CD4-positive, alpha-beta memory T cell (primary cell): ENCODE data around the gene SNRPA. TPM values are rescaled to one million over a fixed set of nuclear protein-coding genes. Genes with fewer than 3 reads are reported as not detected.

Source experiments
- CTCF ChIA-PET: fragments of 350-600 bp; sonication (Branson Sonifier 250); formaldehyde crosslinking; loops from one replicate; lab custom pipeline; 2021; ENCODE audit warnings: inconsistent platforms; ENCODE audit not compliant: partially characterized antibody; lab: Charles Lee
- POLR2A ChIA-PET: fragments of 350-600 bp; sonication (Branson Sonifier 250); formaldehyde crosslinking; loops from one replicate; lab custom pipeline; 2021; ENCODE audit not compliant: partially characterized antibody; lab: Charles Lee
- DNase-seq, 5 donors: peaks; one replicate each; pipeline versions ENCODE4 v3.0.0 to v3.0.0-alpha.2; 2020 to 2022; ENCODE audit warnings: mixed read lengths in 1 of 5
- H3K27ac ChIP-seq: one replicate; pipeline ENCODE4 v1.7.0; 2013; ENCODE audit warnings: low read depth, low read length
- H3K27me3 ChIP-seq: 2 replicates; pipeline ENCODE4 v1.7.0; 2013; ENCODE audit warnings: mild to moderate bottlenecking, low read length, moderate library complexity; ENCODE audit not compliant: insufficient read depth
- H3K36me3 ChIP-seq: 2 replicates; pipeline ENCODE4 v1.7.0; 2013; ENCODE audit warnings: mild to moderate bottlenecking, low read length, moderate library complexity; ENCODE audit not compliant: insufficient read depth
- H3K4me1 ChIP-seq: 2 replicates; pipeline ENCODE4 v1.7.0; 2013; ENCODE audit warnings: mild to moderate bottlenecking, low read length, moderate library complexity; ENCODE audit not compliant: insufficient read depth
- H3K4me3 ChIP-seq, 2 donors: one replicate each; pipeline ENCODE4 v1.7.0; 2013; ENCODE audit warnings: low read length in 2 of 2, mild to moderate bottlenecking in 1 of 2
- H3K9me3 ChIP-seq, 2 donors: one replicate each; pipeline ENCODE4 v1.7.0; 2013; ENCODE audit warnings: low read length in 2 of 2, control low read depth in 1 of 2; ENCODE audit not compliant: control insufficient read depth in 1 of 2
- H3K27ac Mint-ChIP-seq, 7 donors: one replicate each; pipeline ENCODE4 v1.8.0; 2020 to 2021; ENCODE audit warnings: mixed read lengths in 7 of 7, mild to moderate bottlenecking in 6 of 7, inconsistent platforms in 3 of 7, moderate library complexity in 3 of 7
- H3K27me3 Mint-ChIP-seq, 2 donors: one replicate each; pipeline ENCODE4 v1.8.0; 2020 to 2021; ENCODE audit warnings: mixed read lengths in 2 of 2
- H3K36me3 Mint-ChIP-seq, 2 donors: one replicate each; pipeline ENCODE4 v1.8.0; 2020 to 2021; ENCODE audit warnings: mixed read lengths in 2 of 2, inconsistent platforms in 1 of 2, mild to moderate bottlenecking in 1 of 2
- H3K4me1 Mint-ChIP-seq, 4 donors: one replicate each; pipeline ENCODE4 v1.8.0; 2020 to 2021; ENCODE audit warnings: mixed read lengths in 4 of 4, mild to moderate bottlenecking in 1 of 4
- H3K4me3 Mint-ChIP-seq, 8 donors: one replicate each; pipeline ENCODE4 v1.8.0; 2020 to 2021; ENCODE audit warnings: mixed read lengths in 8 of 8, mild to moderate bottlenecking in 7 of 8, moderate library complexity in 6 of 8, inconsistent platforms in 3 of 8
- H3K9me3 Mint-ChIP-seq, 8 donors: one replicate each; pipeline ENCODE4 v1.8.0; 2020 to 2021; ENCODE audit warnings: mixed read lengths in 8 of 8, mild to moderate bottlenecking in 5 of 8, inconsistent platforms in 3 of 8, moderate library complexity in 1 of 8
- intact Hi-C: fragments of 100-400 bp; cut with micrococcal nuclease; formaldehyde crosslinking; loops from one replicate; pipeline ENCODE4 v1.15.1; 2023
- polyA plus RNA-seq, 2 donors: library from polyadenylated mRNA; unstranded; fragments of 300-500 nt; fragmentation: Illumina TruSeq; gene quantifications; one replicate each; pipeline ENCODE4 v1.2.3, GENCODE V29; 2021
- total RNA-seq, 2 experiments: library from RNA; stranded (reverse); gene quantifications; one replicate each; pipeline ENCODE4 v1.2.3, GENCODE V29; 2021

SNRPA gene
- total and polyA plus RNA-seq, 4 experiments from 2014 or later = 48.8 to 95.7 (median 78.6) TPM

- H3K36me3 ChIP-seq = peaks cover 32% of the 10 kb centered on the region
- peak overlapping the region; percentile 68 to 94 (median 84) for H3K4me3 Mint-ChIP-seq
- DNase-seq = peak in 2 of 5 donors; percentile 18 to 23
- peak overlapping the region; percentile 82 to 93 (median 86) for H3K27ac Mint-ChIP-seq
- H3K4me1 Mint-ChIP-seq = peaks cover 37 to 77% (median 52%) of the 10 kb centered on the region in 4 donors
- peaks cover 57% of the 10 kb centered on the region for H3K4me1 ChIP-seq
- H3K27ac ChIP-seq = peak overlapping the region; percentile 54
- H3K9me3 Mint-ChIP-seq = peaks cover 0 to 2% (median 0%) of the 10 kb centered on the region in 8 donors
- peaks cover 27 to 58% of the 10 kb centered on the region in 2 donors for H3K36me3 Mint-ChIP-seq
- H3K27me3 ChIP-seq = no peaks in the 10 kb centered on the region
- ChIA-PET POLR2A (interaction anchor here (1.1 to 9.9 kb wide), 7 partner anchors 12 to 92 kb away, joined by 3 to 142 read pairs (median 13); partner anchors contain the start of genes COQ8B, EGLN2 and RAB4B), CTCF (interaction anchor here (0.8 to 3.2 kb wide), 6 partner anchors 10 to 65 kb away, joined by 3 to 14 read pairs (median 7); partner anchors contain the start of gene RAB4B)
- no peaks in the 10 kb centered on the region for H3K9me3 ChIP-seq
- intact Hi-C loops = loop anchor here (5.0 kb wide), 1 partner anchor 312 kb away; the partner anchor contains the start of gene SERTAD3
- H3K27me3 Mint-ChIP-seq = no peaks in the 10 kb centered on the region
- H3K4me3 ChIP-seq = peak overlapping the region; percentile 28 to 68
Observed at GRCh38 chr19:40754611-40755247, 3.7 kb downstream of the SNRPA start.

DNA sequence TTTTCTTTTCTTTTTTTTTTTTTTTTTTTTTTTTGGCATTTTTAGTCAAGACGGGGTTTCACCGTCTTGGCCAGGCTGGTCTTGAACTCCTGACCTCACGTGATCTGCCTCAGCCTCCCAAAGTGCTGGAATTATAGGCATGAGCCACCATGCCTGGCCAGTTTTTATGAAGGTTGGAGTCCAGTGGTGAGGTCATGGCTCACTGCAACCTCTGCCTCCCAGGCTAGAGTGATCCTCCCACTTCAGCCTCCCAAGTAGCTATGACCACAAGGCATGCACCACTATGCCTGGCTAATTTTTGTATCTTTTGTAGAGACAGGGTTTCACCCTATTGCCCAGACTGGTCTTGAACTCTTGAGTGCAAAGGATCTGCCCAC lies 4.2 kb downstream of the SNRPA start:
- H3K4me1 Mint-ChIP-seq = peaks cover 32 to 74% (median 49%) of the 10 kb centered on the region in 4 donors
- H3K36me3 ChIP-seq = peaks cover 38% of the 10 kb centered on the region
- H3K27me3 Mint-ChIP-seq = no peaks in the 10 kb centered on the region
- intact Hi-C loops = no loop called here
- no peaks in the 10 kb centered on the region for H3K9me3 ChIP-seq
- peaks cover 53% of the 10 kb centered on the region for H3K4me1 ChIP-seq
- H3K27me3 ChIP-seq = no peaks in the 10 kb centered on the region
- CTCF ChIA-PET = interaction anchor here (0.8 to 3.2 kb wide), 6 partner anchors 11 to 64 kb away, joined by 3 to 14 read pairs (median 7); partner anchors contain the start of gene RAB4B
- H3K9me3 Mint-ChIP-seq = peaks cover 0 to 2% (median 0%) of the 10 kb centered on the region in 8 donors
- peaks cover 31 to 63% of the 10 kb centered on the region in 2 donors for H3K36me3 Mint-ChIP-seq
- H3K27ac ChIP-seq = peak overlapping the region; percentile 54
- POLR2A ChIA-PET = interaction anchor here (1.2 to 9.9 kb wide), 5 partner anchors 12 to 50 kb away, joined by 3 to 142 read pairs (median 19); partner anchors contain the start of genes COQ8B, EGLN2 and RAB4B
- peak overlapping the region in 1 of 2 donors; percentile 28 for H3K4me3 ChIP-seq
- no peak for DNase-seq
- H3K27ac Mint-ChIP-seq = peak overlapping the region; percentile 65 to 93 (median 83)
- H3K4me3 Mint-ChIP-seq = peak overlapping the region; percentile 68 to 94 (median 81)

DNA sequence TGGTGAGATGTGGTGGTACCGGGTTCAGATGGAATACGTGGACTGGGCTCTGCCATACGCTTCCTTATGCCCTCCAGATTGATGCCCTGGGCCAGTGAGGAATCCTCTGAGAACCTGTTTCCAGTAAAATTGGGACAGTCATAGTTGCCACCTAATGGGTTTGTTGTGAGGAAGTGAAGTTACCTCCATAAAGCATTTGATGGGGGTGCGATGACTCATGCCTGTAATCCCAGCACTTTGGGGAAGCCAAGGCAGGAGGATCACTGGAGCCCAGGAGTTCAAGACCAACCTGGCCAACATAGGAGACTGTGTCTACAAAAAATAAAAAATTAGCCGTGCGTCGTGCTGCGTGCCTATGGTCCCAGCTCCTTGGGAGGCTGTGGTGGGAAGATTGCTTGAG lies 4.8 kb downstream of the SNRPA start:
- Mint-ChIP-seq H3K36me3 (peaks cover 36 to 63% of the 10 kb centered on the region in 2 donors), H3K27me3 (no peaks in the 10 kb centered on the region), H3K4me3 (peak overlapping the region; percentile 30 to 94 (median 78)), H3K27ac (peak overlapping the region; percentile 65 to 93 (median 83)), H3K9me3 (no peaks in the 10 kb centered on the region), H3K4me1 (peaks cover 31 to 69% (median 51%) of the 10 kb centered on the region in 4 donors)
- ChIA-PET POLR2A (interaction anchor here (3.7 to 9.9 kb wide), 4 partner anchors 11 to 50 kb away, joined by 13 to 142 read pairs (median 76); partner anchors contain the start of genes EGLN2 and RAB4B), CTCF (interaction anchor here (0.7 to 3.2 kb wide), 6 partner anchors 12 to 93 kb away, joined by 3 to 14 read pairs (median 7); partner anchors contain the start of gene RAB4B)
- Histone ChIP-seq H3K9me3 (no peaks in the 10 kb centered on the region), H3K36me3 (peaks cover 43% of the 10 kb centered on the region), H3K4me3 (no peak overlapping the region), H3K4me1 (peaks cover 53% of the 10 kb centered on the region), H3K27me3 (no peaks in the 10 kb centered on the region), H3K27ac (peak overlapping the region; percentile 54)
- DNase-seq = no peak
- intact Hi-C loops = no loop called here

DNA sequence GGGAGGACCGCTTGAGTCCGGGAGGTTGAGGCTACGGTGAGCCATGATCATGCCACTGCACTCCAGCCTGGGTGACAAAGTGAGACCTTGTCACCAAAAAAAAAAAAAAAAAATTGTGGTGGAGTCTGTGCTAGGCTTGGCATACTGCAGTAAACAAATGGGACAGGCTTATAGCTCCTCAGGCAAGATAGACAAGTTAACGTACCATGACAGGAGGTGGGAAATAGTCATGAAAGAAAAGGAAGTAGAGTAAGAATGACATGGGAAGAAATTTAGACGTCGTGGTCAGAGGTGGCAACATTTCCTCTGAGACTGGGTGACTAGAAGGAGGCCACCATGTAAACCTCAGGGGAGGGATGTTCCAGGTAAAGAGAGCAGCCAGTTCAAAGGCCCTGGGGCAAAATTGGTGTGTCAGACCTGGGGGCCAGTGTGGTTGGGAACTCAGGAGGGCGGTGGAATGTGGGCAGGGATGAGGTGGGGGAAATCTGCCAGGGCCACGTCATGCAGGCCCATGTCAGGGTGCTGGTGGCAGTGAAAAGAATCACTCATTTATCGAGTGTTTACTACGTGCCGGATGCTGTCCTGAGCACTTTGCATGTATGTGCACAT lies 5.6 kb downstream of the SNRPA start:
- H3K27ac ChIP-seq = peak overlapping the region; percentile 54
- intact Hi-C loops = no loop called here

DNA sequence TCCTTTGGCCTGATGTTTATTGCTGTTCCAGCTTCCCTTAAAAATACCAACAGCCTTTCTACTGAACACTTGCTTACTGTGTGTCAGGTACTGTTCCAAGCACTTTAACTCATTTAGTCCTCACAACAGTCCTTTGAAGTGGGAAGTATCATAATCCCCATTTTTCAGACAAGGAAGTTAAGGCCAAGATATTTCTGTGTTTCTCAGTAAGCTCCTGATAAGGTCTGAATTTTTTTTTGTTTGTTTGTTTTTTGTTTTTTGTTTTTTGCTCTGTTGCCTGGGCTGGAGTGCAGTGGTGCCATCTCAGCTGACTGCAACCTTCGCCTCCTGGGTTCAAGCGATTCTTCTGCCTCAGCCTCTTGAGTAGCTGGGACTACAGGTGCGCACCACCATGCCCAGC lies 7.5 kb downstream of the SNRPA start:
- POLR2A ChIA-PET = interaction anchor here (1.1 to 9.9 kb wide), 3 partner anchors 19 to 47 kb away, joined by 5 to 142 read pairs (median 133); partner anchors contain the start of genes EGLN2 and RAB4B
- Histone ChIP-seq H3K27ac (no peak overlapping the region), H3K27me3 (no peaks in the 10 kb centered on the region), H3K9me3 (no peaks in the 10 kb centered on the region), H3K36me3 (peaks cover 69% of the 10 kb centered on the region), H3K4me1 (peaks cover 36% of the 10 kb centered on the region), H3K4me3 (no peak overlapping the region)
- DNase-seq = no peak
- peak overlapping the region in 3 of 7 donors; percentile 27 to 73 (median 68) for H3K27ac Mint-ChIP-seq
- H3K4me3 Mint-ChIP-seq = no peak overlapping the region
- CTCF ChIA-PET = interaction anchor here (0.6 to 1.1 kb wide), 4 partner anchors 16 to 62 kb away, joined by 3 to 4 read pairs (median 3); partner anchors contain the start of gene EGLN2
- H3K36me3 Mint-ChIP-seq = peaks cover 59 to 70% of the 10 kb centered on the region in 2 donors
- intact Hi-C loops = no loop called here
- no peaks in the 10 kb centered on the region for H3K9me3 Mint-ChIP-seq
- H3K4me1 Mint-ChIP-seq = peaks cover 30 to 60% (median 39%) of the 10 kb centered on the region in 4 donors
- no peaks in the 10 kb centered on the region for H3K27me3 Mint-ChIP-seq

More for the DNA sequence above, 5.6 kb downstream of the SNRPA start:
- H3K36me3 Mint-ChIP-seq = peaks cover 40 to 60% of the 10 kb centered on the region in 2 donors
- no peaks in the 10 kb centered on the region for H3K9me3 Mint-ChIP-seq
- Histone ChIP-seq H3K4me1 (peaks cover 49% of the 10 kb centered on the region), H3K27me3 (no peaks in the 10 kb centered on the region), H3K4me3 (no peak overlapping the region), H3K36me3 (peaks cover 50% of the 10 kb centered on the region), H3K9me3 (no peaks in the 10 kb centered on the region)
- POLR2A ChIA-PET = interaction anchor here (3.7 to 9.9 kb wide), 4 partner anchors 10 to 49 kb away, joined by 13 to 142 read pairs (median 76); partner anchors contain the start of genes EGLN2 and RAB4B
- H3K4me1 Mint-ChIP-seq = peaks cover 31 to 71% (median 48%) of the 10 kb centered on the region in 4 donors
- CTCF ChIA-PET = interaction anchor here (0.7 to 3.2 kb wide), 5 partner anchors 17 to 93 kb away, joined by 3 to 14 read pairs (median 10); partner anchors contain the start of gene RAB4B
- H3K27me3 Mint-ChIP-seq = no peaks in the 10 kb centered on the region
- peak in 2 of 5 donors; percentile 15 to 57 for DNase-seq
- H3K27ac Mint-ChIP-seq = peak overlapping the region; percentile 8 to 93 (median 78)
- peak overlapping the region; percentile 3 to 82 (median 36) for H3K4me3 Mint-ChIP-seq

DNA sequence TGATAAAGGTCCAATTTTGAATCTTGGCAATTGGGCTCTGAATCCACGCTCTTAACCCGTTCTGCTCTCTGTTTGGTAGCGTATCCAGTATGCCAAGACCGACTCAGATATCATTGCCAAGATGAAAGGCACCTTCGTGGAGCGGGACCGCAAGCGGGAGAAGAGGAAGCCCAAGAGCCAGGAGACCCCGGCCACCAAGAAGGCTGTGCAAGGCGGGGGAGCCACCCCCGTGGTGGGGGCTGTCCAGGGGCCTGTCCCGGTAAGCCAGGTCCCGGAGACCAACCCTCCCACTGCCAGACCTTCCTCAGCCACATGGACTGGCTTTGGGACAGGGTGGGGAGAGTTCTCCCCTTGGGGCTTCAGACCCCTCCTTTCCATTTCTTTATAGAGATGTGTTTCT lies 8.3 kb downstream of the SNRPA start:
- Mint-ChIP-seq H3K27ac (peak overlapping the region in 1 of 7 donors; percentile 64), H3K4me3 (no peak overlapping the region), H3K36me3 (peaks cover 65 to 76% of the 10 kb centered on the region in 2 donors), H3K4me1 (peaks cover 33 to 61% (median 41%) of the 10 kb centered on the region in 4 donors), H3K27me3 (no peaks in the 10 kb centered on the region), H3K9me3 (no peaks in the 10 kb centered on the region)
- ChIA-PET CTCF (no interaction called here), POLR2A (no interaction called here)
- DNase-seq = no peak
- intact Hi-C loops = no loop called here
- Histone ChIP-seq H3K4me3 (no peak overlapping the region), H3K4me1 (peaks cover 30% of the 10 kb centered on the region), H3K36me3 (peaks cover 78% of the 10 kb centered on the region), H3K9me3 (no peaks in the 10 kb centered on the region), H3K27me3 (no peaks in the 10 kb centered on the region), H3K27ac (no peak overlapping the region)
